Measurements from ENCODE around the gene RRP7A.
"Not testable (repeated sequence)": the region's sequence is repeated elsewhere in the genome, so short reads cannot be mapped to it uniquely, and the experiment has no call there.

RRP7A gene

DNA sequence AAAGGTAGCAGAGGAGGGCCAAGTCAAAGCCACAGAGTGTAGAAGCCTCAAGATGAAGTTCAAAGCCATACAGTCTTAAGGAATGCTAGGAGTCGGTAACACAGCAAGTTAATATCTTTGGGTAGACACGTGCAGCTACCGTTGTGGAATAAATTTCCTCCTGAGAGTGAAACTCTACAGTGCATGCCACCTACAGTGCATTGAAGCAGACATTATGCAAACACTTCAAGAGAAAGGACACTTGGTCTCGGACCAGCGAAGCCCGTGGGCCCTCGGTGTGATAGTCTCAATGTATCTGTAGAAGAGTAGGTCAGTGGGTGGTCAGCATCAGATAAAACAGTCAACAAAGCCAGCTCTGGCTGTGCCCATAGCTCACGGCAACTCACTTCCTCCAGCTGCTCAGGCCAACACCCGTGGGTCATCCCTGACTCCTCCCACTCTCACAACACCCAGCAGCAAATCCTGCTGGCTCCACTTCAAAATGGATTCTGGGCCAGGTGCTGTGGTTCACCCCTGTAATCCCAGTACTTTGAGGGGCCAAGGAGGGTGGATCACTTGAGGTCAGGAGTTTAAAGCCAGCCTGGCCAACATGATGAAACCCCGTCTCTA lies 24.0 kb downstream of the RRP7A start:
- not testable (repeated sequence) for DNase-seq (ENCODE audit: low spot score)

DNA sequence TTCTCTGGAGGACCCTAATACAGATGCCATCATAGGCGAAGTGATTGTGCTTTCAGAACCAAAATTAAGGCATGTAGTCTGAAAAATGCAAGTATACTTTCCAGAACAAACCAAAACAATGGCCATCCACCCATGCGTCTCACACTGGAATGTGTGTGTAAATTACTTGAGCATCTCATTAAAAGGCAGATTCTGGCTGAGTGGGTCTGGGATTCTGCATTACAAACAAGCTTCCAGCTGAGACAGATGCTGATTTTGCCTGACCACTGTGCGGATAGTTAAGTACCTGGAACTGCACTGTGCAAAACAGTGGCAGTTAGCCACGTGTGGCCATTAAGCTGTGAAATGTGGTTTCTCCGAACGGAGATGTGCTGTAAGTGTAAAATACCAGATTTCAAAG lies 26.2 kb downstream of the RRP7A start:
- no peak for DNase-seq (ENCODE audit: low spot score)

DNA sequence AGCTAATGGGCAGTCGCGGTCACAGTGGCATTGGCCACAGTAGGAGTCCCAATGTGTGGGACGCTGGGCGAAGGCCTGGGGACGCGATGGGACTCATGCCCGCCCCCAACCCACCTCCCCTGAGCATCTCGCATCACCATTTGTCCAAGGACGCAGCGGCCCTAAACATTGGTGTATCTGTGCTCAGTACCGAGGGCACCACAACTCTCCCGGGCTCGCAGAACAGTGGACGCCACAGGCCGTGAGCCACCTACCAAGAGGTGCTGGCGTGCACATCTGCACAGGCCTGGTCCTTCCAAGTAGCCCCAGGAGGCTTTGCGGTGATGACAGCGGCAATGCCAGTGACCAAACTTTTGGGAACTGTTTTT lies 27.3 kb downstream of the RRP7A start:
- DNase-seq (ENCODE audit: low spot score), result no peak

DNA sequence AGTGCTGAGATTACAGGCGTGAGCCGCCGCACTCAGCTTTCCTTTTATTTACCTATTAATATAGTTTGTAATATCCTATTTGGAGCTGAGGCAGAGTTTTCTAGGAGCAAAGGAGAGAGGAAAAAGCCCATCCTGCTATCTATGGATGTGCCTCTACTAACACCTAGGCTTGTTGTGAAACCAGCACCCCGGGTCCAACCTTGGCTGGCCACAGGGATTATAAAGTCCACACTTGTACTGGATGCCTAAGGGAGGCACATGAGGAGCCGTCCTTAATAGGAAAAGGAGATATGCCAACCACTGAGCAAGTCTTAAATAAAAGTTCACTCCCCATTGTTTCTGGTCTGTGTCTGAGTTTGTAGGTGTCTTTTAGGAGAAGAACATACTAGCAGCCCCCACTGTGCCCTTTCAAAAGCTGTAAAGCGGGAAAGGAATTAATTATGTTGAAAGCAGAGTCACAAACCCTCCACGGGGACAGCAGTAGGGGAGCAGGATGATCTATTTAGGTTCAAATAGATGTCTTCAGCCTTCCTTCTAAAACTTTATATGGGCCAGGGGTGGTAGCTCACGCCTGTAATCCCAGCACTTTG lies 29.3 kb downstream of the RRP7A start:
- DNase-seq (ENCODE audit: low spot score), result no peak

DNA sequence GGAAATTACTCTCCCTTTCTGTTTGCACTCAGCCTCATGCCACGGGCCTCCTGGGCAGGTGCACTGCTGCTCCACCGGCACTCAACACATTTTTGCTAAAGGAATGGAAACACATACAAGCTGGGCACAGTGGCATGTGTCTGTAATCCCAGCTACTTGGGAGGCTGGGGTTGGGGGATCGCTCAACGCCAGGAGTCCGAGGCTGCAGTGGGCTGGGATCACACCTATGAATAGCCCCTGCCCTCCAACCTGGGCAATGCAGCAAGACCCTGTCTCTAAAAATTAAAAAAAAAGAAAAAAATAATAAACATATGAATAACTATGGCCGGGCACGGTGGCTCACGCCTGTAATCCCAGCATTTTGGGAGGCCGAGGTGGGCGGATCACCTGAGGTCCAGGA lies 30.6 kb downstream of the RRP7A start:
- no peak for DNase-seq (ENCODE audit: low spot score)

DNA sequence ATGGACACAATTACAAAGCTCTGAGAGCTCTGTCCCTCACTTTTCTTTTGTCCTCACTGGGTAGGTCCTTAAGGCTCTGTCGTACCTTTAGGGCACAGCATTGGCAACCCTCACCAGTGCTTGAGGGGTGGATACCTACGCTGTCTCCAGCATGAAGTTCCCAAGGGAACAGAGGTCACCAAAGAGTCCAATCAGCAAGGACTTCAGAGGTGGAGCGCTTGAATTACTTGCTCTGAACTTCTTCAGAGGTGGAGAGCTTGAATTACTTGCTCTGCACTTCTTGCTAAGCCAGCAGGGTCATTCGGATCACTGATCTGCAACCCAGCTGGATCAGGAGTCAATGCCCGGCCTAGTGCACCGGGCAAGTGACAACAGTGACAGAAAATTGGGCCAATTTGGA lies 35.1 kb downstream of the RRP7A start:
- no peak for DNase-seq (ENCODE audit: low spot score)

DNA sequence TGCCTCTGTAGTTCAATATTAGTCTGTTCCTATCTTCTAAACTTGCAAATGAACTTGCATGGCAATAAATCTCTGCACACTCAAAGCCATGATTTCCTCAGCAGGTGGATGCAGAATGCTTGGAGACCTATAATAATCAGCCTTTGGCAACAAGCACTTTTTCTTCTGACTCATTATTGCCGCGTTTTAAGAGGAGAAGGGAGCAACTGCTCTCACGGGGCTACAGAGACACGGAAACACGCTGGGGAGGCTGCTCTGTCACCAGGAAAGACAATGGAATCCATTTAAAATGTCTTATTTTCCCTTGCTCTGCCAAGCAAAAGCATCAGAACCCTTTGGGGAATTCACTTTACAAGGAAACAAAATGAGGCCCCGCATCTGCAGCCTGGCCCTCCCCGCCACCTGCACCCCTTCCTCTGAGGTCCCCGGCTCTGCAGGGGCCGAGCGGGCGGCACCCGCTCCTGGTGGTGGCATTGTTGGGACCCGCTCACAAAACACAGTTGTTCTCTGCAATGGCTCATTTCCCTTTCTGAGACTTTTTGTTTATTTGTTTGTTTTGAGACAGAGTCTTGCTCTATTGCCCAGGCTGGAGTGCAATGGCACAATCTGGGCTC lies 35.9 kb downstream of the RRP7A start:
- DNase-seq (ENCODE audit: low spot score), result not testable (repeated sequence)

DNA sequence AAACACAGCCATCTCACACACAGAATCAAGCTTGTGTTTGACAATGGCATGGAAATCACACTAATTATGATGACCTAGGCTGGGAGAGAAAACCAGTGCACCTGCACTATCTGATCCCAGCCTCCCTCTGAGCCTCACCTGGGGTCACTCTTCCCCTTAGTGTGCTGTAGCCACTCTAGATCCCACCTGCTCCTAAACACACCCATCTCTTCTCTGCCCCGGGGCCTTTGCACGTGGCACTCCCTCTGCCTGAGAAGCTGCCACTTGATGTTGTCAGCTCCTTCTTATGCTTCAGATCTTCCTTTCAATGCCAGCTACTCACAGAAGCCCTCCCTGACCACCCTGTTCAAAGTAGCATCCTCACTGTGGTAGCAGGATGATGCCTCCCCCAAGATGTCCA lies 44.5 kb downstream of the RRP7A start:
- no peak for DNase-seq (ENCODE audit: low spot score)

DNA sequence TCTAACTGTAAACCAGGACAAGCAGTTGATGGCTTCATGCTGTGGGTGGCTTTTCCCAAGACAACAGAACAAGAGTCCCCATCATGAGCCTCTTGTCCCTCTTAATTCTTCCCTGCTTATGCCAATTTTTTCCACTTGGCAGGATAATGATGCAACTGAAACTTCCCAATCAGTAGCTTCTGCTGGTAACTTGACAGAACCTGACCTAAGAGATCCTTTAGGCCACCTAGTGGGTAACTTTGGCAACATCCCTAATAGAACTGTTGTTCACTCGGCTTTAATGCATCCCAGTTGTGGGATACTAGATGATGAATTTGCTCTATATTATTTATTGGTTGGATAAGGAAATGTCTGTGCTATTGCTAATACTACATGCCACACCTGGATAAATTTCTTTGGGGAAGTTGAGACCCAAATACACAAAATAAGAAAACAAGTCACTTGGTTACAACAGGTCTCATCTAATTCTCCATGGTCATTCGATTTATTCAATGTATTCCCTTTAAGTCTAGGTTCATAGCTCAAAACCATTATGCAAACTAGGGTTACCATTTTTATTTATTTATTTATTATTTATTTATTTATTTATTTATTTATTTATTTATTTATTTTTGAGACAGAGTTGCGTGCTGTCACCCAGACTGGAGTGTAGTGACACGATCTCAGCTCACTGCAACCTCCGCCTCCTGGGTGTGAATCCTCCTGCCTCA lies 46.0 kb downstream of the RRP7A start:
- DNase-seq (ENCODE audit: low spot score), result no peak

DNA sequence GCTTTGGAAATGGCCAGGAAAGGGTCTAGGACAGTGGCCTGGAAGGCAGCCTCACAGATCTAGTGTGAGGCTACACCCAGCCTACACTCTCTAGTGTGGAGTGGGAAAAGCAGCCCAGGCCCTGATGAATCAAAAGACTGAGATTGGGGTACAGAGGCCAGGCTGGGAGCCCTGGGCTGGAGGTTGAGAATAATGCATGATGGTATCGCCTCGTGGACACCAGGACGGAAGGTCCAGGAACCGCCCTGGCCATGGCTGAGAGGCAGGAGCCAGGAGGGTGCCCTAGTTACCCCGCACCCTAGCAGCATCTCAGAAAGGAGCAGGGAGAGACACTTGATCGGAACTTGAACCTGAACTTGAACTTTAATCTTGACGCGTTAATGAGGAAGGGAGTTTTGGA lies 46.9 kb downstream of the RRP7A start:
- DNase-seq (ENCODE audit: low spot score), result no peak

DNA sequence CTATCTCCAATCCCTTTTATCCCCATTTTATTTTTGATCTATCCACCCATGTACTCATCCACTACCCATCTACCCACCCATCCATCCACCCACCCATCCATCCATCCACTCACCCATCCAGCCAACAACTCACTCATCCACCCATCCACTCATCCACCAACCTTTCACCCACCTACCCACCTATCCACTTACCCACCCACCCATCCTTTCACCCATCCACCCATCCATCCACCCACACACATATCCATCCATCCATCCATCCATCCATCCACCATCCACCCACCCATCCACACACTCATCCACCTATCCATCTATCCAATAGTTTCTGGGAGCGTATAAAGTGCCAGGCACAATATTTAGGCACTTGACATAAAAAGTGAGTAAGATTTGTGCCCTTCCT lies 48.2 kb downstream of the RRP7A start:
- DNase-seq (ENCODE audit: low spot score), result no peak

DNA sequence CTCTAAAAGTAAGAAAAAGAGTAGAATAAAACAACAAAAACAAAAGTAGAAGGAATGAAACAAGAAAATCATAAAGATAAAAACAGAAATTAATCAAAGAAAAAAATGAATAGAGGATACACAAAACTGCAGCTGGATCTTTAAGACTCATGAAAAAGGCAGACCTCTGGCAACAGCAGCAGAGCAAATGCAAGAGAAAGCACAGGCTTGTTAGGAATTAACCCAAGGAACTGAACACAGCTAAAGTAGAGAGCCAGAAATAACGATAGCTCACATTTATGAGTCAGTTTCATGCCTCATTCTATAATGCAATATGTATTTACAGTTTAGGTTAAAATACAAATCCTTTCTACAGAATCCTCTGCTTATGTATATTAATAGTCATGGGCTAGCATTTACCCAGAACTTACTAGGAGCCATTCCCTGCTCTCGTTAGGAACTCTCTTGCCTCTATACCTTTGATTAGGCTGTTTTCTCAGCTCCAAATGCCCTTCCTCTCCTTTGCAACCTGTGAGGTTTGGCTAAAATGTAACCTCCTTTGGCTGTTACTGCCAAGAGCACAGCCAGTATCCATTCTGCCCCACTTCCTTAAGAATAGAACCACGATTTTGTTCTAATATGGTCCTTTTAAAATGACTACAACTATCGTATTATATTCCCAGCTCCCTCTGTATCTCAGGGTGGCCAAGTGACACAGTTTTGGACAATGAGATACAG lies 49.1 kb downstream of the RRP7A start:
- DNase-seq (ENCODE audit: low spot score), result no peak

DNA sequence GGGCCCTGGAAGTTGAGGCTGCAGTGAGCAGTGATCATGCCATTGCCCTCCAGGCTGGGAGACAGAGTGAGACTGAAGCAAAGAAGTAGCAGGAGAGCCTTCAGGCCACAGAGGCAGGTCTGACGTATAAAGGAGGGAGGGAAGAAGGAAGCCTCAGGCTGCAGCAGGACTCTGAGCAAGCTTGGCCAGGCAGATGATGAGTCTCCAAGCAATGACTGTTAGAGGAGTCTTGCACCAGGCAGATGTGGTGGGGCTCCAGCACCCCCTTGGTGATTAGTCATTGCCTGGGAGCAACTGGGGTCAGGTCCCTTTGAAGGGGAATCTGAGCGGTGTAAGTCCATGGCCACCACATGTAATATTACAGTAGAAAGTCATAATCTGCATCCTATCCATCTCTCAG lies 50.8 kb downstream of the RRP7A start:
- DNase-seq (ENCODE audit: low spot score), result no peak

DNA sequence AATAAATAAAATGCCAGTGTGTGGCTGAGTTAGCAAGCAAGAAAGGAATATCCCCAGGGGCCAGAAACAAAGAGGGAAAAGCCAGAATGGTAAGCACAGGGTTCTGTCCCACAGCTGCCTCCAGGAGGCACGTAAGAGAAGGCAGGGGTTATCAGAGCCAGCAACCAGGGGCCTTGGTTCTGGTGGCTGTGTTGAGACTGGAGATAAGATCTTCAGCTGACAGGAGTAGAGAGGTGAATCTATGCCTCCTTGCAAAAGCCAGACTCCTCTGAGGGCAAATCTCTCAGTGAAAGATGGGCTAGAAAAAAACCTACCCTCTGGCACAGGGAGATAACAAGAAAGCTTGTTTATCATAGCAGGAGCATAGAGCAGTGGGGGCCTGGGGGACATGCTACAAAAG lies 57.6 kb downstream of the RRP7A start:
- no peak for DNase-seq (ENCODE audit: low spot score)

DNA sequence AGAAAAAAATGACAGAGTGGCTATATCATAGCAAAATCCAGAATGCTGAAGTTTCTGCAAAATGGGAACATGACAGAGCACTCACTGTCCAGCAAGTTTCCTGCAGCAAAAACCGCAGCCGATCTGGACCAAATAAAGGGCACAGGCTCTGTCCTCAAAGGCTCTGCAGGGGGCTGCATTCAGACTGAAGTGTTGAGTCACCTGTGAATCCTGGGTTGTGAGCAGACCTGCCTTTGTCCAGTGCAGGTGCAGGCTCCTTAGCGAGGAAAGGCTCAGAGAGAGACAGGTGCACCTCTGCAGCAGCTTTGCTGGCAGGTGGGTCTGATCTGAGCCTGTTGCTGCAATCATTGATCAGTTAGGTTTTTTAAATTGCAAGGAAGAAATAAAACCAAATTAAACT lies 58.1 kb downstream of the RRP7A start:
- no peak for DNase-seq (ENCODE audit: low spot score)

Data from HuH-7.5 (cell line).